ENCODE results near the gene GREB1. TPM values are rescaled to one million over a fixed set of nuclear protein-coding genes. Genes with fewer than 3 reads are reported as not detected.

The GREB1 gene
- total and polyA plus RNA-seq, 2 of the 4 experiments (the other 2 are of a cell fraction) = 0.05 TPM; not detected in 1

DNA sequence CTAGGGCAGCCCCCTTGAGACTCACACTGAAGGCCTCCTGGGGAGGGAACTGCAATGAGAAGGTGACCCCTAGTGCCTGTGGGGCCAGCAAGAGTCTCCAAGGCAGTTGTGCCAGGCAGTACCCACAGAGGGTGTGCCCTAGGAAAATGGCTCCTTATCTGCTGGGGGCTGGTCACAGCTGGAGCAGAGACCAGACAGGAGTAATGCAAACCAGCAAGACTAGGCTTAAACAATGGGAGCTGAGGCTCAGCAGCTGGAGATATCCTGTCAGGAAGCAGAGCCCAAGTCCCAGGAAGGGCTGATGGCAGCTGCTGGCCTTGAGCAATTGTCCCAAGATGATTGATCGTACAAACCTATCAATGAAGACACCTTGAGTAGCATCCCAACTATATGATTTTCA lies 41.1 kb upstream of the GREB1 start:
- TF ChIP-seq MXI1 (IDR thresholded peaks at IDR 0.05; ENCODE audit: borderline replicate concordance, low read depth, low read length) = no peak
- TF ChIP-seq BHLHE40 (IDR thresholded peaks at IDR 0.05; ENCODE audit: low read depth, low read length) = no peak
- no peak for TF ChIP-seq RAD21 (IDR thresholded peaks at IDR 0.05; ENCODE audit: low read length)
- TF ChIP-seq SMC3 (IDR thresholded peaks at IDR 0.05; ENCODE audit: low read depth, low read length) = no peak
- TF ChIP-seq FOS (IDR thresholded peaks at IDR 0.05; ENCODE audit: low read depth, low read length) = no peak
- no peak for TF ChIP-seq CHD1 (IDR thresholded peaks at IDR 0.05; ENCODE audit: low read depth, low read length)
- no peak for TF ChIP-seq CEBPB (IDR thresholded peaks at IDR 0.05; ENCODE audit: low read depth, low read length)
- no peak for TF ChIP-seq NFE2L2 (IDR thresholded peaks at IDR 0.05; ENCODE audit: low read depth, low read length)
- TF ChIP-seq, protein P1, sequence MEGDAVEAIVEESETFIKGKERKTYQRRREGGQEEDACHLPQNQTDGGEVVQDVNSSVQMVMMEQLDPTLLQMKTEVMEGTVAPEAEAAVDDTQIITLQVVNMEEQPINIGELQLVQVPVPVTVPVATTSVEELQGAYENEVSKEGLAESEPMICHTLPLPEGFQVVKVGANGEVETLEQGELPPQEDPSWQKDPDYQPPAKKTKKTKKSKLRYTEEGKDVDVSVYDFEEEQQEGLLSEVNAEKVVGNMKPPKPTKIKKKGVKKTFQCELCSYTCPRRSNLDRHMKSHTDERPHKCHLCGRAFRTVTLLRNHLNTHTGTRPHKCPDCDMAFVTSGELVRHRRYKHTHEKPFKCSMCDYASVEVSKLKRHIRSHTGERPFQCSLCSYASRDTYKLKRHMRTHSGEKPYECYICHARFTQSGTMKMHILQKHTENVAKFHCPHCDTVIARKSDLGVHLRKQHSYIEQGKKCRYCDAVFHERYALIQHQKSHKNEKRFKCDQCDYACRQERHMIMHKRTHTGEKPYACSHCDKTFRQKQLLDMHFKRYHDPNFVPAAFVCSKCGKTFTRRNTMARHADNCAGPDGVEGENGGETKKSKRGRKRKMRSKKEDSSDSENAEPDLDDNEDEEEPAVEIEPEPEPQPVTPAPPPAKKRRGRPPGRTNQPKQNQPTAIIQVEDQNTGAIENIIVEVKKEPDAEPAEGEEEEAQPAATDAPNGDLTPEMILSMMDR (conservative IDR thresholded peaks at IDR 0.05; ENCODE audit: low read depth, low read length) = no peak
- TF ChIP-seq, protein P2, sequence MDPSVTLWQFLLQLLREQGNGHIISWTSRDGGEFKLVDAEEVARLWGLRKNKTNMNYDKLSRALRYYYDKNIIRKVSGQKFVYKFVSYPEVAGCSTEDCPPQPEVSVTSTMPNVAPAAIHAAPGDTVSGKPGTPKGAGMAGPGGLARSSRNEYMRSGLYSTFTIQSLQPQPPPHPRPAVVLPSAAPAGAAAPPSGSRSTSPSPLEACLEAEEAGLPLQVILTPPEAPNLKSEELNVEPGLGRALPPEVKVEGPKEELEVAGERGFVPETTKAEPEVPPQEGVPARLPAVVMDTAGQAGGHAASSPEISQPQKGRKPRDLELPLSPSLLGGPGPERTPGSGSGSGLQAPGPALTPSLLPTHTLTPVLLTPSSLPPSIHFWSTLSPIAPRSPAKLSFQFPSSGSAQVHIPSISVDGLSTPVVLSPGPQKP (IDR thresholded peaks at IDR 0.05; ENCODE audit: borderline replicate concordance, low read depth, low read length) = no peak
- TF ChIP-seq RCOR1 (IDR thresholded peaks at IDR 0.05; ENCODE audit: insufficient replicate concordance, low read length) = no peak
- POLR2A ChIA-PET (ENCODE audit: unreplicated experiment) = no interaction called here
- no peak overlapping the region for H3K9ac ChIP-seq (ENCODE audit: low read depth, low read length)
- H3K4me2 ChIP-seq (ENCODE audit: low read depth, low read length) = no peak overlapping the region
- no peak overlapping the region for H4K5ac ChIP-seq (ENCODE audit: low read depth, low read length)
- no peak overlapping the region for H3K18ac ChIP-seq (ENCODE audit: low read depth, low read length)
- no peak overlapping the region for H2AK9ac ChIP-seq (replicated peaks; ENCODE audit: low read depth, low read length, poor library complexity)
- no peak overlapping the region for H3K56ac ChIP-seq (ENCODE audit: extremely low read depth, insufficient read depth, low read length)
- H4K8ac ChIP-seq (ENCODE audit: low read depth in 2 of 2, low read length in 2 of 2) = no peak overlapping the region
- no peaks in the 10 kb centered on the region for H3K36me3 ChIP-seq (ENCODE audit: control insufficient read depth, insufficient read depth, low read length)
- CTCF ChIA-PET = no interaction called here
- no peak overlapping the region for H2AK5ac ChIP-seq (ENCODE audit: low read depth, low read length)
- H4K91ac ChIP-seq (ENCODE audit: insufficient read depth, low read depth, low read length) = no peak overlapping the region
- H3K27ac ChIP-seq (ENCODE audit: insufficient read depth, low read length) = no peak overlapping the region
- no peak overlapping the region for H3K23ac ChIP-seq (ENCODE audit: low read depth, low read length)
- H2AFZ ChIP-seq (replicated peaks; ENCODE audit: low read length, poor library complexity) = no peak overlapping the region
- no peaks in the 10 kb centered on the region for H3K9me1 ChIP-seq (ENCODE audit: insufficient read depth, low read length)
- no peak overlapping the region for H3K14ac ChIP-seq (replicated peaks; ENCODE audit: low read depth, low read length)
- ATAC-seq (ENCODE audit: low read depth) (no peak), DNase-seq (no peak)
- H4K20me1 ChIP-seq (ENCODE audit: insufficient read depth, low read length) = no peaks in the 10 kb centered on the region
- intact Hi-C loops (cut with micrococcal nuclease) (no loop called here), in situ Hi-C loops (cut with MboI; ENCODE audit: low sequenced_read_pairs) (no loop called here), dilution Hi-C loops (cut with HindIII; ENCODE audit: low sequenced_read_pairs, unreplicated experiment) (no loop called here)
- H3K4ac ChIP-seq (ENCODE audit: low read depth, low read length) = no peak overlapping the region
- H3K9me3 ChIP-seq (ENCODE audit: control insufficient read depth, insufficient read depth, low read length) = no peaks in the 10 kb centered on the region
- H3K4me1 ChIP-seq (ENCODE audit: control insufficient read depth, insufficient read depth, low read length) = no peaks in the 10 kb centered on the region
- H3K27me3 ChIP-seq (ENCODE audit: control insufficient read depth, insufficient read depth, low read length) = peaks cover 50% of the 10 kb centered on the region
- H2BK15ac ChIP-seq (ENCODE audit: low read depth, low read length) = no peak overlapping the region
- 100% methylated on average over 1 of the region's 1 CpG; no CpG with 5 or more reads in 1 of the 2 experiments for WGBS, 2 experiments (ENCODE audit: extremely low coverage in 2 of 2, insufficient read length in 1 of 2)
- H2BK5ac ChIP-seq (ENCODE audit: low read depth, low read length, poor library complexity, severe bottlenecking) = no peak overlapping the region
- H2BK20ac ChIP-seq (ENCODE audit: low read depth, low read length) = no peak overlapping the region
- H3K4me3 ChIP-seq (ENCODE audit: insufficient read depth, low read depth, low read length) = no peak overlapping the region
- H2BK120ac ChIP-seq (ENCODE audit: low read depth, low read length) = no peak overlapping the region
- H3K79me1 ChIP-seq (ENCODE audit: low read depth in 1 of 2, low read length in 2 of 2) = no peaks in the 10 kb centered on the region
- BruUV-seq (replicated peaks) = no TSS peak

All from IMR-90 (cell line).